Placental epithelial cell (primary cell): Measurements from ENCODE around the gene SCAPER. TPM values are rescaled to one million over a fixed set of nuclear protein-coding genes. Genes with fewer than 3 reads are reported as not detected.

Experiments used
- small RNA-seq: library from RNA; depleted of rRNA; stranded (forward); fragments of <200 nt; gene quantifications from one replicate; pipeline ENCODE3, GENCODE V24; 2012
- total RNA-seq: library from RNA; depleted of rRNA; stranded (reverse); fragments of >200 nt; gene quantifications from 2 replicates; pipeline ENCODE4 v1.2.3, GENCODE V29; 2012

SCAPER gene, protein sequence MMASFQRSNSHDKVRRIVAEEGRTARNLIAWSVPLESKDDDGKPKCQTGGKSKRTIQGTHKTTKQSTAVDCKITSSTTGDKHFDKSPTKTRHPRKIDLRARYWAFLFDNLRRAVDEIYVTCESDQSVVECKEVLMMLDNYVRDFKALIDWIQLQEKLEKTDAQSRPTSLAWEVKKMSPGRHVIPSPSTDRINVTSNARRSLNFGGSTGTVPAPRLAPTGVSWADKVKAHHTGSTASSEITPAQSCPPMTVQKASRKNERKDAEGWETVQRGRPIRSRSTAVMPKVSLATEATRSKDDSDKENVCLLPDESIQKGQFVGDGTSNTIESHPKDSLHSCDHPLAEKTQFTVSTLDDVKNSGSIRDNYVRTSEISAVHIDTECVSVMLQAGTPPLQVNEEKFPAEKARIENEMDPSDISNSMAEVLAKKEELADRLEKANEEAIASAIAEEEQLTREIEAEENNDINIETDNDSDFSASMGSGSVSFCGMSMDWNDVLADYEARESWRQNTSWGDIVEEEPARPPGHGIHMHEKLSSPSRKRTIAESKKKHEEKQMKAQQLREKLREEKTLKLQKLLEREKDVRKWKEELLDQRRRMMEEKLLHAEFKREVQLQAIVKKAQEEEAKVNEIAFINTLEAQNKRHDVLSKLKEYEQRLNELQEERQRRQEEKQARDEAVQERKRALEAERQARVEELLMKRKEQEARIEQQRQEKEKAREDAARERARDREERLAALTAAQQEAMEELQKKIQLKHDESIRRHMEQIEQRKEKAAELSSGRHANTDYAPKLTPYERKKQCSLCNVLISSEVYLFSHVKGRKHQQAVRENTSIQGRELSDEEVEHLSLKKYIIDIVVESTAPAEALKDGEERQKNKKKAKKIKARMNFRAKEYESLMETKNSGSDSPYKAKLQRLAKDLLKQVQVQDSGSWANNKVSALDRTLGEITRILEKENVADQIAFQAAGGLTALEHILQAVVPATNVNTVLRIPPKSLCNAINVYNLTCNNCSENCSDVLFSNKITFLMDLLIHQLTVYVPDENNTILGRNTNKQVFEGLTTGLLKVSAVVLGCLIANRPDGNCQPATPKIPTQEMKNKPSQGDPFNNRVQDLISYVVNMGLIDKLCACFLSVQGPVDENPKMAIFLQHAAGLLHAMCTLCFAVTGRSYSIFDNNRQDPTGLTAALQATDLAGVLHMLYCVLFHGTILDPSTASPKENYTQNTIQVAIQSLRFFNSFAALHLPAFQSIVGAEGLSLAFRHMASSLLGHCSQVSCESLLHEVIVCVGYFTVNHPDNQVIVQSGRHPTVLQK (N-terminal part only)
- 13.6 and 20.4 TPM in 2 replicates for total RNA-seq

DNA sequence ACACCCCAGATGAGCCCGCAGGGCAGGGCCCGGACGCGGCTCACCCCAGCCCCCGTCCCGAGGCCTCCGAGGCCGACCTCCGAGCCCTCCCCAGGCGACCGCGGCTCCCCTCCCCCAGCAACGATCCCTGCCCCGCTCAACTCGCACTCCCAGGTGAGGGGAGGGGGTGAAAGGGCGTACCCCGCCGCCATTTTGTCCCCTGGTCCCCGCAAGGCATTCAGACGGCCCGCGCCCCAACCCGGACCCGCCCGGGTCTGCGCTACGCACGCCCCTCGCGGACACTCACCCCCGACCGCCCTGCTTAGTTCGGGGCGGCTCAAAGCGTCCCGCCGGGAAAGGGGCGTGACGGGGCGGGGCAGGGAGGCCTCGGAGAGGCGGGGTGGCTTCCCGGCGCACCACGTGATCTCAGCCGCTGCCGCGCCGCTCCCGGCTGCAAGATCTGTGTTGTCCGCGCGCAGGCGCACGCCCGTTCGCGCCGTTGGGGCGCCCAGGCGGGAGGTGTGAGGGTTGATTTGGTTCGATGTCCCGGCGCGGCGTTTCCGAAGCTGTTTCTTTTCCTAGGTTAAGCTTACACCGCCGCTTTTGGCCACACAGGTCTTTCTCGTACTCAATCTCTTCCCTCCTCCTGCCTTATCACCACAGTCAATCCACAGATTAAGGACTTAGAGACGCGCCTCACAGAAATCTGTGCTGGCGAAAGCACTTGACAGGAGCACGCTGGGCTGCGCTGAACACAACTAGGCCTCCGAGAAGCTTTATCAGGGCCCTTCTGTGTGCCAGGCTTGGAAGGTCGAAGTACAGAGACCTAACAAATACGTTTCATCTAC lies at the start of gene SCAPER:
TSS of gene SCAPER (minus strand) at position 328 of the 827 bp plus-strand sequence. CDS start 21,523 bp downstream, outside the sequence.

DNA sequence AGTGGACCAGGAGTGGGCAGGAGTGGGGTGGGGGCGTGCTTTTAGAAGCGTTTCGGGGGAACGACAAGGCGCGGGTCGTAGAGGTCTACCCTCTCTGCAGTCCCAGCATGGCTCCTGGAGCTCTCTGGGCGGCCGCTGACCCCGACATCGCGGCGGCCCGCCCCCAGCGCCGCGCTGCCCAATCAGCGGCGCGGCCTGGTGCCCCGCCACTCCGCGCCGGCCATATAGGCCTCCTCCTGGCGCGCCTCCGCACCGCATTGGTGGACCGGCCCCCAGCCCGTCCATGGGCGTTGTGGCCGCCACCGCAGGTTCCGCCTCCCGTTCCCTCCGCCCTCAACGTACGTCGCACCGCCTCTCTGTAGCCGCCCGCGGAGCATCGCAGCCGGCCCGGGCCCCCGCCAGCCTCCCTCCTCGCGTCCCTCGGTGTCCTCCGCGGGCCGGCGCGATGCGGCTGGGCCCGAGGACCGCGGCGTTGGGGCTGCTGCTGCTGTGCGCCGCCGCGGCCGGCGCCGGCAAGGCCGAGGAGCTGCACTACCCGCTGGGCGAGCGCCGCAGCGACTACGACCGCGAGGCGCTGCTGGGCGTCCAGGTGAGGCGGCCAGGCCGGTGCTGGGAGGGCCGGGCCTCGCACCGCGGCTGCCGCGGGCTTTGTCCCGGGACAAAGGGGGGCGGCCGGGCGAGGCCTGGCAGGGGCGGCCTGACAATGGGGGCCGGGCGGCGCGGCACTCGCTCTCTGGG lies 26.4 kb upstream of the SCAPER start, which contains the start of gene RCN2:
TSS of gene RCN2 (plus strand) at position 353 of the 738 bp plus-strand sequence. CDS start at position 446, 93 bp downstream.

DNA sequence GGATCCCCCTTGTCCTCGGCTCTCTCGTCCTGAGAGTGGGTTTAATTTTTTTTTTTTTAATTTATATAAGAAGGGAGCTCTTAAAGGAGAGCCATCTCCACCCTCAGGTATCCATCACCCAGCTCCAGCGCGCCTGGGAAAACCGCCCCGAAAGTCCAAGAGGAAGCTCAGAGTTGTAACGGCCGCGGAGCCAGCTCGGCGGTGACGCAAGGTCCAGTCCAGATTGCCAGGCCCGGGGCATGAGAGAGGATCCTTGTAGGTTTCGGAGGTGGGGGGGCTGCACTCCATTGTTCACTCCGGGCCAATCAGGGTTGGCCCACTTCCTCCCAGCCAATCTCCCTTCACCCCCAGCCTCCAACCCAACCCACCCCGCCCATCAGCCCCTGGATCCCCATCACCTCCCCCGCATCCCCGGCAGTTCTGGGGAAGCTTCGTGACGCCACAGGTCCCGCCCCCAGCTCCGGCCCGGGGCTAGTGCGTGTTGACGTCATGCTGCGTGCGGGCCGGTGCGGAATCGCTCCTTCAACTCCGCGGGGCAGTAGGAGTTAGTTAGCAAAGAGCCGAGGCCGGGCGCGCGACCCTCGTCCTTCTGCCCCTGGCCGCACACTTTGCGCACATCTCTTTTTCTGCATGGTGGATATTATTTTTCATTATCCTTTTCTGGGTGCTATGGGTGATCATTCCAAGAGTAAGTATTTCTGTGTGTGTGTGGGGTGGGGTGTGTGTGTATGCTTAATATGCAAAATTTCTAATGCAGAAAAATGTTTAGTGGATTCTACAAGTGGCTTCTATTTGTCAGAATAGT lies 568.7 kb downstream of the SCAPER start, which contains the start of gene ISL2:
TSS of gene ISL2 (plus strand) at position 520 of the 805 bp plus-strand sequence. CDS start at position 631, 111 bp downstream.

DNA sequence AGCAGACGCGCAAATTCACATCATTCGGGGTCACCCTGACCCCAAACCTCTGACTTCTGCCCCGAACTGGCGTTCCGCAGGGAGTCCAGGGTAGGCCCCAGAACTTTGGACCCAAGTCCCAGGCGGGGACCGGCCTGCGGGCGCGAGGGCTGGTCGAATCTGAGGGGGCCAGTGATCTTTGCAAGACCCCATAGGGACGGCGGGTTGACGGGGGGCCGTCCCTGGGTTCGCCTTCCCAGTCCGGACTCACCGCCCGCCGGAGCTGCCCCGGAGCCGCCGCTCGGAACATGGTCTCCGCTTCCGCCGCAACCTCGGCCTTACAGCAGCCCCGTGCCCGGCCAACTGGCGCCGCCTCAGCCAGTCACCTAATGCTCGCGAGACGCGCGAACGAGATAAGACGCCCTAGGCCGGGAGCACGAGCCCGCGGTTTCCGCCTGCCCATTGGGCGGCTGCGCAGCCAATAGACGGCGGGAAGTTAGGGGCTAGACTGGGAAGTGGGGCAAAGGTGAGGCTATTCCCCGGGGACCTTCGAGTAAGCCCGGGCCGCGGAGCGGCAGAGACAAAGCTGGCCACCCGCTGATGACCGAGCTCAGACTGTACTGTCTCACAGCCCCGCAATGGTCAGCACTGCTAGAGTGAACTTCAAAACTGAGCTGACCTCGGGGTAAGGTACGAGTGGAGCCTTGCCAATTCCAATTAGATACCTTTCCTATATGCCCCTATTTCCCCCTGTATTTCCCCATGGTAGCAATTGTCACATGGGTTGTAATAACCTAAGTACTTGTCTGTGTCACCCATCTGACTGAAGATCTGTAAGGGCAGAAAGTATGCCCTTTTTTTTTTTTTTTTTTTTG lies 593.8 kb downstream of the SCAPER start, which contains the start of gene ETFA:
TSS of gene ETFA (minus strand) at position 370 of the 854 bp plus-strand sequence. CDS start at position 289, 81 bp downstream.

Small RNA genes lying within 50 kb of the gene (small RNA-seq; reads per million reads assigned to genes)
- gene AC090751.1: not detected
- not detected for gene MIR3713

Other genes with a start within 250 kb of the SCAPER start
- gene RCN2, start 26.4 kb upstream of the SCAPER start, total RNA-seq: 56.9 and 74.1 TPM in 2 replicates
- 0.39 and 0.76 TPM in 2 replicates for gene PSTPIP1, start 89.8 kb upstream of the SCAPER start, total RNA-seq
- 155 and 206 TPM in 2 replicates for gene TSPAN3, start 165.8 kb upstream of the SCAPER start, total RNA-seq